HG03439 (cell line): ENCODE data around the gene BICD1.
"Not testable (repeated sequence)": the region's sequence is repeated elsewhere in the genome, so short reads cannot be mapped to it uniquely, and the experiment has no call there.

Source experiments
- ATAC-seq: cut with Tn5 transposase; IDR thresholded peaks from one replicate; pipeline ENCODE4 v1.9.1; 2021; ENCODE audit warnings: mild to moderate bottlenecking, moderate library complexity; ENCODE audit not compliant: unreplicated experiment

Gene BICD1

DNA sequence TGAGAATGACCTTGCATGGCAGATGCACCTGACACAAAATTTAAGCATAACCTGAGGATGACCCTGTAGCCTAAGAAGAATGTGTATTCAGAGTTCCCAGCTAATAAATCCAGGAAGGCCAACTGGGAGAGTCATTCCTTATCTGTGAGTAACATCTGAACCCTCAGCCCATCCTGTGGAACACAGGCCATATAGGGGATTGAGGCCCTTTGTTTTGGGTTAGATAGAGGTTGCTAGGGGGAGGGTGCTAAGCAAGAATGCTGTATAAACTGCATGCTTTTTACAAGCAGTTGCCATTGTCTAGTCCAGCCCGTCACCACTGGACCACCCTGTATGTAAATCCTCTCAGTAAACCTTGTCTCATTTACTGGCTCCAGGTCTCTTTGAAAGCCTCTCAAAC is 77.0 kb downstream of the BICD1 start:
- ATAC-seq: no peak

GRCh38 chr12:32187127-32187526 is 80.5 kb downstream of the BICD1 start:
- ATAC-seq: not testable (repeated sequence)

- ATAC-seq: no peak
These were observed 84.8 kb downstream of the BICD1 start for GRCh38 chr12:32191445-32191844.

DNA sequence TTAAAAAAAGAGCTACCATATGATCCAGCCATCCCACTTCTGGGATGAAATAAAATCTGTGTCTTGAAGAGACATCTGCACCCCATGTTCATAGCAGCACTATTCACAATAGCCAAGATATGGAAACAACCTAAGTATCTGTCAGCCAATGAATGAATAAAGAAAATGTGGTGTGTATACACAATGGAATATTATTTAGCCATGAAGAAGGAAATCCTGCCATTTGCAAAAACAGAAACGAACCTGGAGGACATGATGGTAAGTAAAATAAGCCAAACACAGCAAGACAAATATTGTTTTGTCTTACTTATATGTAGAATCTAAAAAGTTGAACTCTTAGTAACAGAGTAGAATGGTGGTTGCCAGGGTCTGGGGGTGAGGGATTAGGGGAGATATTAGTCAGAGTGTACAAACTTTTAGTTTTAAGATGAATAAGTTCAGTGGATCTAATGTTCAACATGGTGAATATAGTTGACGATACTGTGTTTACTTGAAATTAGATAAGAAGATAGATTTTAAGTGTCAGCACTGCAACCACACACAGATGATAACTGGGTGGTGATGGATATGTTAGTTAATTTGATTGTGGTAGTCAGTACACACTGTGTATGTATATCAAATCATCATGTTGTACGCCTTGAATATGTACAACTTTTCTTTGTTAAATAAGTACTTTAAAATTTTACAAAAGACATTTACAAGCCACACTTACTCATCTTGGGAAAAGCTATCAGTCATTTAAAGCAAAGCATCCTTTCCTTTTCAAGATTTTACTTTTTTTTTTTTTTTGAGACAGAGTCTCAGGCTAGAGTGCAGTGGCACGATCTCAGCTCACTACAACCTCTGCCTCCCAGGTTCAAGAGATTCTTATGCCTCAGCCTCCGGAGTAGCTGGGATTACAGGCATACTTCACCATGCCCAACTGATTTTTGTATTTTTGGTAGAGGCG is 89.9 kb downstream of the BICD1 start:
- no peak for ATAC-seq

GRCh38 chr12:32197421-32197820 is 90.8 kb downstream of the BICD1 start:
- ATAC-seq: no peak

GRCh38 chr12:32198555-32198954 is 91.9 kb downstream of the BICD1 start:
- no peak for ATAC-seq

DNA sequence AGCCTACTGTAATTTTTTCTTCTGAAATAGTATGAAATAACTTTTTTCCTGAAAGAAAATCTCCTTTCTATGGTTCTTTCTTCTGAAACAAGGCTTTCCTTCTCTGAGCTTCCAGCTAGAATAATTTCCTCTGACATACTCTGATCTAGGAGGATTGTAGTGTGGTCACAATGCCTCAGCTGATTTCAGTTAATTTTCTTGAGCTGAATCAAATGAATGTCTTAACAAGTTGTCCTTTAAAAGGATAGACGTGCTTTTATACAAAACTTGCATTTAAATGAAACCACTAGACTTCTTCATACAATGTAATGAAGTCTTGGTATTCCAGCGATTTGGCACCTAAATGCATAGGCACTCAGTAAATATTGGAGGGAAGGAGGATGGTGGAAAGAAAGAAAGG is 94.4 kb downstream of the BICD1 start:
- no peak for ATAC-seq

- ATAC-seq: no peak
These were observed 95.3 kb downstream of the BICD1 start for GRCh38 chr12:32201976-32202375.

DNA sequence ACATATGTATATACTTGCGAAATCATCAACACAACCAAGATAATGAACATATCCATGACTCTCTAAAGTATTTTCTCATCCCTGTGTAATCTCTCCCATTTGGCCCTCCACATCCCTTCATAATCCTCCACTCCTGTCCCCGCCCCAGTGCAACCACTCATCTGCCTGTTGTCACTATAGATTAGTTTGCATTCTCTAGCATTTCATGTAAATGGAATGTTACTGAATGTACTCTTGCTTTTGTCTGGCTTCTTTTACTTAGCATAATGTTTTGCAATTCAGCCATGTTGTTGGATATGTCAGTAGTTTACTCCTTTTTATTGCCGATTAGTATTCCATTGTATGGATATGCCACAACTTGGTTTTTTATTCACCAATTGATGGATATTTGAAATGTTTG is 99.1 kb downstream of the BICD1 start:
- ATAC-seq: no peak

DNA sequence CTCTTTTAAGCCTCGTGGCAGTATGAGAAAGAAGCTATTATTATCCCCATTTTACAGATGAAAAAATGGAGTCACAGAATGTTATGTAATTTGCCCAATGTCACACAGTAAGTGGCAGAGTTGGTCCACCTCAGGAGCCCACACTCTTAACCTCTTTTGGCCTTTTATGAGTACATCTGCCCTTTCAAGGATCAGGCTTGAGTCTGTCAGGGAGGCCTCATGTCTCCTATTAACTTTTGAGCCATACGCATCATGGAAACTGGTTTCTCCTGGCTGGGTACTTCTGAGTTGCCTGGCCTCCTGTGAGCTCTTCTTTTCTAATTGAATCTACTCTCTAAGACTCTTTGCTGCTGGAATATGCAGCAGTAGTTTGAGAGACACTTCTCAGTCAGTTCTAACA is 101.7 kb downstream of the BICD1 start:
- no peak for ATAC-seq

GRCh38 chr12:32211066-32211899 is 104.6 kb downstream of the BICD1 start:
- no peak for ATAC-seq

DNA sequence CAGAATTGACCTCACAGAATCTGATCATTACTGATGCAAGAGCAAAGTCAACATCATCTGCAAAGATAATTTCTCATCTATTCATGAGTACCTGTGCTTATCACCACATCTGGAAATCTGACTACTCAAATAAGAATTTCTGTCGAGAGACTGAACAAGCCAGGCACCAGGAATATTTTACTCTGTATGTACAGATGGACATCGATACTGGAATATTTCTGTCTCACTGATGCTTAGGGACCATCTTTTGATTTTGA is 105.2 kb downstream of the BICD1 start:
- no peak for ATAC-seq

- no peak for ATAC-seq
These were observed 108.1 kb downstream of the BICD1 start for GRCh38 chr12:32214723-32215122.

GRCh38 chr12:32217354-32218310 is 111.0 kb downstream of the BICD1 start:
- ATAC-seq: no peak

GRCh38 chr12:32223941-32224340 is 117.3 kb downstream of the BICD1 start:
- ATAC-seq: no peak

- ATAC-seq: no peak
These were observed 120.1 kb downstream of the BICD1 start for GRCh38 chr12:32226768-32227167.

- no peak for ATAC-seq
These were observed 123.4 kb downstream of the BICD1 start for GRCh38 chr12:32229971-32230612.

DNA sequence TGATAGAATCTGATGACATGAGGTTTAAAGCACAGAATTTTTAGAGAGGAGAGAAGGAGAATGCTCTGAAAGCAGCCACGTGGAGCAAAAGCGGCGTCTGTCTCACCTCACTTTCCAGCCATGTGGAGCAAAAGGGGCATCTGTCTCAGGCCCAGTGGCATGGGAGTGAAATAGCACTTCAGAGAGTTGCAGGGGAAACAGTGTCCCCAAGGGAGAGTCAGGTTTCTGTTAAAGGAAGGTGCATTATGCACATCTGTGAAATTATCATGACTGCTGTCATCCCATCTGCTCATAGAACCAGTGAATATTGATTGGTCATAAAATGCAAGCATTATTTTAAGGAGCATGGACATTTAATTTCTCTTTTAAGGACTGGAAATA is 124.0 kb downstream of the BICD1 start:
- ATAC-seq: no peak

GRCh38 chr12:32231361-32231760 is 124.7 kb downstream of the BICD1 start:
- ATAC-seq: not testable (repeated sequence)

GRCh38 chr12:32233568-32233967 is 126.9 kb downstream of the BICD1 start:
- ATAC-seq: no peak

DNA sequence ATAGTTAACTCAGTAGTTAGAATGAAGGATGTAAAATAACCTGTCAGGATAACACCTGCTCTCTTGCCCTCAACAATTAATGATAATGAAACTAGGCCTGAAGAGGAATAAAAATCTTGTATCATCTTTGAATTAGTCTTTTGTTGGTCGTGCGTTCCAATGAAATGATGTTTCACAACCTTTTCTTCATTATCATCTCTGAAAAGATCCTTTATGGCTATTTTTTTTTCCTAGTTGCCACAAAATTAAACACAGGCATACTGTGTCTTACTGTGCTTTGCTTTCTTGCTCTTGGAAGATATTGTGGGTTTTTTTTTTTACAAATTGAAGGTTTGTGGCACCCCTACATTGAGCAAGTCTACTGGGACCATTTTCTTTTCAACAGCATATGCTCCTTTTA is 128.6 kb downstream of the BICD1 start:
- ATAC-seq: no peak
